ENCODE data around the gene CFAP74. TPM values are rescaled to one million over a fixed set of nuclear protein-coding genes. Genes with fewer than 3 reads are reported as not detected.

CFAP74 gene
- total RNA-seq, 6 experiments from 2014 or later, result 0.16 to 3.5 (median 0.32) TPM; not detected in 1

GRCh38 chr1:2041887-2042286 lies 38.3 kb upstream of the CFAP74 start:
- DNase-seq (no peak), ATAC-seq (no peak)
- H3K27ac ChIP-seq, result no peak overlapping the region
- no peaks in the 10 kb centered on the region for H3K36me3 ChIP-seq
- H3K27me3 ChIP-seq, result no peaks in the 10 kb centered on the region
- H3K4me3 ChIP-seq, result no peak overlapping the region
- peaks cover 0 to 24% (median 6%) of the 10 kb centered on the region in 4 donors for H3K4me1 ChIP-seq
- 69% methylated on average over 3 of the region's 4 CpGs for WGBS (ENCODE audit: insufficient coverage, low coverage, low lambda C conversion rate, missing lambda C conversion rate)
- TF ChIP-seq POLR2A (IDR thresholded peaks at IDR 0.05) (no peak), CTCF (IDR thresholded peaks at IDR 0.05) (no peak)
- H3K9me3 ChIP-seq, result no peaks in the 10 kb centered on the region
- intact Hi-C loops (cut with DNase I), result loop anchor here (5.0 kb wide), 2 partner anchors 80 to 85 kb away; no protein-coding TSS in a partner anchor

GRCh38 chr1:2041305-2041704 lies 37.7 kb upstream of the CFAP74 start:
- Histone ChIP-seq H3K27me3 (no peaks in the 10 kb centered on the region), H3K9me3 (no peaks in the 10 kb centered on the region), H3K4me1 (peaks cover 0 to 21% (median 4%) of the 10 kb centered on the region in 4 donors), H3K36me3 (no peaks in the 10 kb centered on the region), H3K4me3 (no peak overlapping the region), H3K27ac (no peak overlapping the region)
- no peak for ATAC-seq
- no peak for DNase-seq
- no peak for TF ChIP-seq CTCF (IDR thresholded peaks at IDR 0.05)
- no CpG with 5 or more reads among the region's 15 CpGs for WGBS (ENCODE audit: insufficient coverage, low coverage, low lambda C conversion rate, missing lambda C conversion rate)
- intact Hi-C loops (cut with DNase I), result loop anchor here (5.0 kb wide), 2 partner anchors 79 to 84 kb away; no protein-coding TSS in a partner anchor

GRCh38 chr1:2039251-2039650 lies 35.7 kb upstream of the CFAP74 start:
- no peak overlapping the region for H3K4me3 ChIP-seq
- intact Hi-C loops (cut with DNase I), result no loop called here
- H3K9me3 ChIP-seq, result no peaks in the 10 kb centered on the region

GRCh38 chr1:2038229-2038628 lies 34.6 kb upstream of the CFAP74 start:
- no peak for TF ChIP-seq POLR2A (IDR thresholded peaks at IDR 0.05)
- no peak for TF ChIP-seq CTCF (IDR thresholded peaks at IDR 0.05)
- 92% methylated on average over 2 of the region's 8 CpGs for WGBS (ENCODE audit: insufficient coverage, low coverage, low lambda C conversion rate, missing lambda C conversion rate)
- intact Hi-C loops (cut with DNase I), result no loop called here

More at GRCh38 chr1:2039251-2039650, 35.7 kb upstream of the CFAP74 start:
- ATAC-seq (no peak), DNase-seq (no peak)
- no peaks in the 10 kb centered on the region for H3K36me3 ChIP-seq
- WGBS (ENCODE audit: insufficient coverage, low coverage, low lambda C conversion rate, missing lambda C conversion rate), result 84% methylated on average over 5 of the region's 8 CpGs
- H3K27me3 ChIP-seq, result no peaks in the 10 kb centered on the region
- H3K4me1 ChIP-seq, result peaks cover 0 to under 1% (median 0%) of the 10 kb centered on the region in 4 donors
- TF ChIP-seq CTCF (IDR thresholded peaks at IDR 0.05), result no peak
- TF ChIP-seq POLR2A (IDR thresholded peaks at IDR 0.05), result no peak
- no peak overlapping the region for H3K27ac ChIP-seq

More at GRCh38 chr1:2038229-2038628, 34.6 kb upstream of the CFAP74 start:
- H3K4me1 ChIP-seq, result no peaks in the 10 kb centered on the region
- H3K27me3 ChIP-seq, result no peaks in the 10 kb centered on the region
- H3K9me3 ChIP-seq, result no peaks in the 10 kb centered on the region
- DNase-seq, result no peak
- no peak overlapping the region for H3K27ac ChIP-seq
- no peak for ATAC-seq
- no peaks in the 10 kb centered on the region for H3K36me3 ChIP-seq
- H3K4me3 ChIP-seq, result no peak overlapping the region
